GM23248 (cell line): ENCODE measurements around the gene NRG3.

Experiments used
- EZH2 ChIP-seq: fragments of 200-600 bp; sonication (generic); IDR thresholded peaks from 2 replicates; pipeline ENCODE4 v1.6.1; 2018; ENCODE audit warnings: antibody characterized with exemption, mild to moderate bottlenecking; ENCODE audit not compliant: insufficient read depth, poor library complexity, severe bottlenecking
- EZH2phosphoT487 ChIP-seq: fragments of 200-600 bp; sonication (generic); IDR thresholded peaks from 2 replicates; pipeline ENCODE4 v1.6.1; 2018; ENCODE audit warnings: antibody characterized with exemption, moderate library complexity, mild to moderate bottlenecking, low read depth; ENCODE audit not compliant: insufficient read depth

- no peak for TF ChIP-seq EZH2
- TF ChIP-seq EZH2phosphoT487, result no peak
Observed at GRCh38 chr10:81949283-81949682, 74.3 kb downstream of the NRG3 start.
